Measurements from ENCODE around the gene CCDC39. TPM values are rescaled to one million over a fixed set of nuclear protein-coding genes. Genes with fewer than 3 reads are reported as not detected.

Gene CCDC39
- total RNA-seq, 1 experiment from 2014 or later, result 0.79 TPM

DNA sequence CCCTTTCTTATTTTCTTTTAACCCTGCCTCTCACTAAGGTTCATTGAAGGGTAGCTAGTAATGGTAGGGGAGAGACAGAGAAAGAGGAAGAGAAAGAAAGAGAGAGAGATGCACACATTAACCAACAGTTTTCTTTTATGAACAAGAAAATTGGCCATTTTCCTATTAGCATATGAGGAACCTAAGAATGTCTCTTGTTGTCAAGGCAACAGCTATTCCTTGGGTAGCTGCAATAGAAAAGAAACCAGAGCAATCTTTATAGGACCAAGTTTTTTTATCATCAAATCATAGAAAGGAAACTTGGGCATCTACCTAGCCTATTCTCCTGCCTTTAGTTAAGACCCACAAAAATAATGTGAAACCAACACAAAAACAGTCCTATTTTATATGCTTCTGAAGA lies 15.0 kb upstream of the CCDC39 start:
- Histone ChIP-seq H3K23me2 (ENCODE audit: insufficient read length, low read depth, low read length, poor library complexity, severe bottlenecking) (no peaks in the 10 kb centered on the region), H3K4ac (ENCODE audit: low read depth, low read length) (no peak overlapping the region), H2BK12ac (ENCODE audit: insufficient read length, low read depth, low read length) (no peak overlapping the region), H3K14ac (ENCODE audit: insufficient read depth, low read length) (no peak overlapping the region), H2AFZ (ENCODE audit: low read length) (no peak overlapping the region), H3K23ac (ENCODE audit: insufficient read length, low read depth, low read length) (no peak overlapping the region), H3T11ph (ENCODE audit: low read length) (no peak overlapping the region), H3K56ac (ENCODE audit: insufficient read length, low read depth, low read length) (no peak overlapping the region), H4K5ac (ENCODE audit: insufficient read length, low read depth, low read length) (no peak overlapping the region), H4K20me1 (ENCODE audit: control insufficient read depth, insufficient read depth, insufficient read length) (no peaks in the 10 kb centered on the region), H3K9me3 (ENCODE audit: control insufficient read depth, low read depth, low read length) (no peaks in the 10 kb centered on the region), H3K4me2 (ENCODE audit: insufficient read depth, insufficient read length, low read length) (no peak overlapping the region), H4K91ac (ENCODE audit: insufficient read length, low read depth, low read length) (no peak overlapping the region), H2BK20ac (ENCODE audit: low read depth, low read length, poor library complexity, severe bottlenecking) (no peak overlapping the region), H2BK5ac (ENCODE audit: insufficient read length, low read length) (no peak overlapping the region), H4K8ac (replicated peaks; ENCODE audit: insufficient read length, low read depth, low read length) (no peak overlapping the region), H3K27ac (ENCODE audit: insufficient read length, low read depth, low read length) (no peak overlapping the region), H3K79me2 (ENCODE audit: insufficient read depth, low read length) (no peaks in the 10 kb centered on the region), H3K18ac (ENCODE audit: insufficient read length, low read depth, low read length) (no peak overlapping the region), H2AK5ac (ENCODE audit: insufficient read length, low read length) (no peak overlapping the region), H3K27me3 (ENCODE audit: insufficient read depth, low read length) (no peaks in the 10 kb centered on the region), H2BK15ac (ENCODE audit: low read depth, low read length) (no peak overlapping the region), H3K4me1 (ENCODE audit: insufficient read depth, low read length) (no peaks in the 10 kb centered on the region), H3K79me1 (ENCODE audit: insufficient read depth, low read depth, low read length, poor library complexity, severe bottlenecking) (no peaks in the 10 kb centered on the region), H3K9ac (ENCODE audit: extremely low read depth, insufficient read length, low read length) (no peak overlapping the region), H2BK120ac (ENCODE audit: low read depth, low read length, poor library complexity, severe bottlenecking) (no peak overlapping the region)
- no peaks in the 10 kb centered on the region for H3K36me3 Mint-ChIP-seq (ENCODE audit: insufficient read depth in 1 of 3, low read depth in 3 of 3)
- H3K4me1 Mint-ChIP-seq, result peaks cover 13 to 14% of the 10 kb centered on the region in 2 experiments
- no peak for TF ChIP-seq CTCF (conservative IDR thresholded peaks at IDR 0.05)
- no peaks in the 10 kb centered on the region for H3K27me3 Mint-ChIP-seq (ENCODE audit: low read depth)
- no peak for DNase-seq
- H3K9me3 Mint-ChIP-seq, result no peaks in the 10 kb centered on the region
- no peak overlapping the region for H3K4me3 Mint-ChIP-seq
- H3K27ac Mint-ChIP-seq, result no peak overlapping the region

Measured in H9 (cell line).